NCI-H1048 (cell line): Measurements from ENCODE around the gene UBE2L3.

Experiments
- DNase-seq: peaks from one replicate; lab custom pipeline; 2025; lab: John Stamatoyannopoulos, UW

Gene UBE2L3

DNA sequence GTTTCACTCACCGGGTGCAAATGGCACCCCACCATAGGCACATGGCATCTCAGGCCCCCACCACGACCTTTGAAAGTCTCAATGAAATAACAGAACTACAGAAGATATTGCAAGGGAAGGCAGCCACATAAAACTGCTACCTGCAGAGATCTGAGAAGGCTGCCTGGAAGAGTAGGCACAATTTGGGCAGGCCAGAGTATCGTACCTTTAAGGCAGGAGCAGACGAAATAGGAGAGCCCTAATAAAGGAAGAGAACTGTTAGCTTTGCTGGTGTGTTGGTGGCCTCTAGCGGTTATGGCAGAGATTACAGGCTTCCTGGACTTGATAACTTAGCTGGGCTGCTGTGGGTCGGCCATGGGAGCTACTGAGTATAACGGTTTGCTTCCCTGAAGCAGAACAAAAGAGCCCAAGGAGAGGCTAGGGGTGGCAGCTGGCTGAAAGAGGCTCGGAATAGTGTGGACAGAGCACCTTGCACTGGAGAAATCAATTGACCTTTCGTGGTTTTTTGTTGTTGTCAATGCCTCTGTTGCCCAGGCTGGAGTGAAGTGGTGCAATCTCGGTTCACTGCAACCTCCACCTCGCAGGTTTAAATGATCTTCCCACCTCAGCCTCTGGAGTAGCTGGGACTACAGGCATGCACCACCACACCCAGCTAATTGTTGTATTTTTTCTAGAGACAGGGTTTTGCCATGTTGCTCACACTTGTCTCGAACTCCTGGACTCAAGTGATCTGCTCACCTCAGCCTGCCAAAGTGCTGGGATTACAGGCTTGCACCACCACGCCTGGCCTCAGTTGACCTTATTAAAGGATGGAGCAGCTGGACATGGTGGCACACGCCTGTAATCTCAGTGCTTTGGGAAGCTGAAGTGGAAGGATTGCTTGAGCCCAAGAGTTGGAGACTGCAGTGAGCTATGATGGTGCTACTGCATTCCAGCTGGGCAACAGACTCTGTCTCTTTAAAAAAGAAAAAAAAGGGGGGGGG is 79.4 kb downstream of the UBE2L3 start:
- peak; percentile 62 for DNase-seq

- no peak for DNase-seq
Measured at GRCh38 chr22:21650280-21650679, 82.8 kb downstream of the UBE2L3 start.

GRCh38 chr22:21650823-21651520 is 83.5 kb downstream of the UBE2L3 start:
- no peak for DNase-seq

- no peak for DNase-seq
Measured at GRCh38 chr22:21651521-21652009, 84.1 kb downstream of the UBE2L3 start.

DNA sequence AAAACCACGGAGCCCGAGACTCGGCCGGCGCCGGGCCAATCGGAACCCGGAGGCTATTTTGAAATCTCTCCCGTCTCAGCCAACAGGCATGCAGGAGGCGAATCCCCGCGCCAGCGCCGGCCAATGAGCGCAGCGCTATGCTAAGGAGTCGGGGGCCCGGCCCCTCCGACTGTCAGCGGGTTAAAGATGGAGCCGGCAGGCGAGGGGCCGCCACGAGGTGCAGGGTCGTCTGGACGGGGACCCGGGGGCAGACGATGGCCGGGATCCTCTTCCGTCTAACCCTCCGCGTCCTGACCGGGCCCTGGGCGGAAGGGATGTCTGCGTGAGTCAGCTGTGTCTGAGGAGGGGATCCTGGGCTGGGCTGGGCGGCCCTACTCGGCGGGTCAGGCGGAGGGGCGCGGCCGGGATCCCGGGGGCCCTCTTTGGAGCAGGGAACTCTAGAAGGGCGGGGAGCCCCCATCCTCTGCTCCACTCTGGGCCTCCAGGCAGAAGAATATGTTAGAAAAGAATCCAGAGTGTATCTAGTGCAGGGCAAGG is 84.6 kb downstream of the UBE2L3 start:
- DNase-seq, result peak; percentile 84

GRCh38 chr22:21652547-21653545 is 85.3 kb downstream of the UBE2L3 start:
- no peak for DNase-seq

DNA sequence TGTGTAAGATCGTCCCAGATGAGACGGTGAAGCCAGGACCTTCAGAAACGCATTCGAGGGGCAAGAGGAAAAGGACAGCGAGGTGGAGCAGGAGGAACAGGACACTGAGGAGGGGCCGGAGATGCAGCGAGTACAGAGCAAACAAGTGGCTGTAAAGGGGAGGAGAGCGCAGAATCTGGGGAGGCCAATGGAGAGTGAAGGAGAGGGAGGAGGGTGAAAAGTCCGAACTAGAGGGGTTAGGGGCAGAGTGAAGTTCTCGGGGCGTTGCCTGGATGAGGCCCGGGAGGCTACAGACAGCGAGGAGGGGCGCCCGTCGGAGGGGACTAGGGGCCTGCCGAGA is 89.5 kb downstream of the UBE2L3 start:
- no peak for DNase-seq

DNA sequence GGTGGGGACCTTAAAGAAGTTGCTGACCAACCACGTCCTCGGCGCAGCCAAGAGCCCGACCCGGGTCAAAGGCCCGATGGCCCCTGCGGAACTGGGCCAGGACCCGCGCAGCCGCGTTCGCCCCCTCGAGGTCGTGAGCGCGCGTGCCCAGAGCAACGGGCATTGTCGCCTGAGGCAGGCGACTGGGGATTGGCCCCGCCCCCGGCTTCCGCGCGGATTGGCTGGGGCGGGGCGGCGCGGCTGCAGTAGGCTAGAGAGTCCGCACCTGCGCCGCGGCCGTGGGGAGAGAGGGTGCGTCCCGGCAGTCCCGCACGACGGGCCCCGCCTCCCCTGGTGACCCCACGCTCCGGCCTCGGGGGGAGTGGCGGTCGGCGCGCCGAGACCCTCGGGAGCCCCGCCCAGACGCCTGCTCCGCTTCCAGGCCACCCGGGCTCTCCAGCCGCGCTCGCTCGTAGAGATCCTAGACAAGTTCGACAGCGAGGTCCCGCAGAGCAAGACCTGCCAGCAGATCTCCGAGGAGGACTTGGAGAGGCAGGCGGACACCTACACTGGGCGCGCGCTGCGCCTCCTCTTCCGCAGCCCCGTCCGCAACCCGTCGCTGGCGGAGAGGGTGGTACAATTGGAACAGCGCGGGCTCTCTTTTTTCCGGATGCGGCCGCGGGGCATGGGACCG is 90.0 kb downstream of the UBE2L3 start:
- peak; percentile 45 for DNase-seq

DNA sequence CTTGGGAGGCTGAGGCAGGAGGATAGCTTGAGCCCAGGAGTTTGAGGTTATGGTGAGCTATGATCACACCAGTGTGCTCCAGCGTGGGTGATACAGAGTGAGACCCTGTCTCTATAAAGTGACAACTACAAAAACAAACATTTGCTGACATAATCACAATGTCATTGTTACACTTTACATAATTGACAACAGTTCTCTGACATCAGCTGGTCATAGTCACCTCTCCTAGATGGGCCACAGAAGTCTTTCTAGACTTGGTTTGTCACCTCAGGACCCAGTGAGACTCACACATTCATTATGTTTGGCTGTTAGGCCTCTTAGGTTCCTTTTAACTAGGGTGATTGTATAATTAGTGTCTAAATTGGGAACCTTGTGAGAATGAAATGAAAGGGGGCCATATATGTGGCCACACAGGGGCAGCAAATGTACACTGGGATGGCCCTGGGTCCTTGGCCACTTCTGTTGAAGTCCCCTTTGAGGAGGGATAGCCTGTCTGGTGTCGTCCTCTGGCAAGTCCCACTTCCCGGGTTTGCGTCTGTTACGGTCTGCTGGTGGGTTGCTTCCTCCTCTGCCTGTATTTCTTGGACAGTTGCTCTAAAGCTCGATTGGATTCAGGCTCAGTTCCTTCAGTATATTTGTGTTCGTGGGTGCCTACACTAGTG is 92.5 kb downstream of the UBE2L3 start:
- no peak for DNase-seq

GRCh38 chr22:21660904-21661303 is 93.4 kb downstream of the UBE2L3 start:
- DNase-seq, result no peak

DNA sequence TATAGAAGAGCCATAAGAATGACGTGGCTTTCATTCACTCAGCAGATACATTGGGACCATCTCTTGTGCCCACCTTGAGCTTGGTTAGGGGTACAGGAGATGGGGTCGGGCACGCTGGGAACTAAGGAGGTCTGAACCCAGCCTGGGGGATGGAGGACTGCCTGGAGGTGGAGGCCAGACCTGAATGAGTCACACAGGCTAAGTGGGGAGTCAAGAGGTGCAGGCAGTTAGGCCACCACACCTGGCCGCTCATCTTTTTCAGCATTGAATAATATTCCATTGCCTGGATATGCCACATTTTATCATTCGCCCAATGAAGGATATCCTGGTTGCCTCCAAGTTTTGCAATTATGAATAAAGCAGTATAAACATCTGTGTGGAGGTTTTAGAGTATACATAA is 94.5 kb downstream of the UBE2L3 start:
- DNase-seq, result no peak

- no peak for DNase-seq
Measured at GRCh38 chr22:21663738-21664137, 96.2 kb downstream of the UBE2L3 start.

DNA sequence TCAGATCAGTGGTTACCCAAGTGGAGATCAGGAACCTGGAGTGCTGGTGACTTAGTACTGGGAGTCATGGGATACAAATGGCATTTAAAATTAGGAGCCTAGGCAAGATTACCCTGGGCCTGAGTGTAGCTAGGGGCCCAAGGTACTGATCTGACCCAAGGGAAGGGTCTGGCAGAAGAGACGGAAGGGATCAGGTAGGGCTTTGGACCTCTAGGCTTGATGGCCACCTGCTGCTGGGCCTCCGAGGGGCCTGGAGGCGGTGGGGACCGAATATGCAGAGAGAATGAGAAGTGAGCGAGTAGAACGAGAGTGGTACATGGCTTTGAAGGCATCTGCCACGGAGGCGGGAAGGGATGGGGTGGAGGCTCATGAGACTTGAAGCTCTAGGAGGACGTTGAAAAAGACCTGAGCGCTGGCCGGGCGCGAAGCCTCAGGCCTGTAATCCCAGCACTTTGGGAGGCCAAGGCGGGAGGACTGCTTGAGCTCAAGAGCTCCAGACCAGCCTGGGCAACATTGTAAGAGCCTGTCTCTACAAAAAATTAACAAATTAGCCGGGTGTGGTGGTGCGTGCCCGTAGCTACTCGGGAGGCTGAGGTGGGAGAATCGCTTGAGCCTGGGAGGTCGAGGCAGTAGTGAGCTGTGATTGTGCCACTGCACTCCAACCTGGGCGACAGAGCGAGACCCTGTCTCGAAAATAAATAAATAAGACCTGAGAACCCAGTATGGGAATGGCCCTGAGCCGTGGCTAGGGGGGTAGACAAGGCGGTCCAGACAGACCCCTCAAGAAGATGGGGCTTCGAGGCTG is 97.7 kb downstream of the UBE2L3 start:
- DNase-seq, result no peak

DNA sequence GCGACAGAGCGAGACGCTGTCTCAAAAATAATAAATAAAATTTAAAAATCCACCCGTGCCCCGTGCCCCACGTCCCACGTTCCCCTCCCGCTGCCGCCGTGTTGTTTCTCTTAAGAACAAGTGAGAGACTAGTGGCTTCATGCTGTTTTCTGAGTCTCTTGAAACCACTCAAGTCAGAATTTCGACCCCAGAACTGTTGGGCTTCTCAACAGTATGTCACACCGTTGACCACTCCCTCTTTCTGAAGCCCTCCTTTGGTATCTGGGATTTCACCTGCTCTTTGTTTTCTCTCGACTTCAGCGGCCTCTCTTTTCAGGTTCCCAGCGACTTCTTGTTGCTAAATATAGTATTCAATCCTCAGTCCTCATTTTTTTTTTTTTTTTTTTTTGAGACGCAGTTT is 99.3 kb downstream of the UBE2L3 start:
- DNase-seq, result no peak

- DNase-seq, result no peak
Measured at GRCh38 chr22:21669026-21669425, 101.5 kb downstream of the UBE2L3 start.

DNA sequence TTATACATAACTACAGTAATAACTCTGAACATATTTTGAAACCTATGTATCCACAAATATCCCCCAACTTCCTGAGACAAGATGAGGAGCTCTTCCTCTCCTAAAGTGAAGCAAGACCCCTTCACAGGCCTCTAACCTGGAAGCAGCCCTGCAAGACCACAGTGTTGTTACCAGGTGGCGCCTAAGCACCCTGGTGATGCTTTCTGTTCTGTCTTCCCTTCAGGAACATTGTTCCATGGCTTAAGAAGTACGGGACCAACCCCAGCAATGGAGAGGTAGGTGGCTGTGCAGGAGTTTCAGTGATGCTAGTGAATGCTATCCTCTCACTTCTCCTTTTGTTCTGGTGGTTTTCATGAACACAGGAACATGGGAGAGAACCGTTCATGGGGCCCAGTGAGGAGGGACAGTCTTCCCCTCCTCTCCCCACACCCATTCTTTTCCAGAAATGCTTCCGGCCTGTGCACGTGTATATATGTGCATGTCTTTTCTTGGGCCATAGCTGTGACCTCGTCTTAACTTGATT is 104.7 kb downstream of the UBE2L3 start:
- no peak for DNase-seq
